Endothelial cell (in vitro differentiated cells): ENCODE data around the gene PLXNB2. TPM values are rescaled to one million over a fixed set of nuclear protein-coding genes. Genes with fewer than 3 reads are reported as not detected.
A peak's percentile ranks its signal among the peaks of the same experiment; 100 is the strongest.

Experiments
- DNase-seq: peaks from one replicate; pipeline ENCODE4 v3.0.0; 2021; ENCODE audit warnings: low spot score
- H3K27ac Mint-ChIP-seq: one replicate; pipeline ENCODE4 v1.8.0; 2021; ENCODE audit warnings: mixed read lengths, inconsistent platforms; ENCODE audit not compliant: unreplicated experiment
- H3K27me3 Mint-ChIP-seq: one replicate; pipeline ENCODE4 v1.8.0; 2021; ENCODE audit warnings: mild to moderate bottlenecking, moderate library complexity, mixed read lengths, inconsistent platforms; ENCODE audit not compliant: unreplicated experiment
- H3K36me3 Mint-ChIP-seq: one replicate; pipeline ENCODE4 v1.8.0; 2021; ENCODE audit warnings: mild to moderate bottlenecking, low read depth, mixed read lengths, inconsistent platforms; ENCODE audit not compliant: unreplicated experiment
- H3K4me1 Mint-ChIP-seq: one replicate; pipeline ENCODE4 v1.8.0; 2021; ENCODE audit warnings: mild to moderate bottlenecking, mixed read lengths, inconsistent platforms; ENCODE audit not compliant: unreplicated experiment
- H3K4me3 Mint-ChIP-seq: one replicate; pipeline ENCODE4 v1.8.0; 2021; ENCODE audit warnings: mild to moderate bottlenecking, mixed read lengths, inconsistent platforms; ENCODE audit not compliant: unreplicated experiment
- H3K9me3 Mint-ChIP-seq: one replicate; pipeline ENCODE4 v1.8.0; 2021; ENCODE audit warnings: mixed read lengths, inconsistent platforms; ENCODE audit not compliant: unreplicated experiment
- CTCF ChIP-seq: fragments of 200-600 bp; sonication (generic); IDR thresholded peaks from one replicate; pipeline ENCODE4 v1.5.0; 2021; ENCODE audit warnings: antibody characterized with exemption; ENCODE audit not compliant: unreplicated experiment
- total RNA-seq: library from RNA; stranded (reverse); fragmentation: NEBNext Ultra II Directional; extraction: Animal tissue kit (Norgen Biotek cat#: 25700); gene quantifications from one replicate; pipeline ENCODE4 v1.2.1, GENCODE V29; 2021; ENCODE audit not compliant: unreplicated experiment

The PLXNB2 gene
- total RNA-seq, 1 donor from 2014 or later = 96.5 TPM

- H3K27ac Mint-ChIP-seq = no peak overlapping the region
- H3K9me3 Mint-ChIP-seq = no peaks in the 10 kb centered on the region
- DNase-seq = no peak
- H3K36me3 Mint-ChIP-seq = no peaks in the 10 kb centered on the region
- no peak for TF ChIP-seq CTCF
- H3K4me3 Mint-ChIP-seq = no peak overlapping the region
- peaks cover 3% of the 10 kb centered on the region for H3K27me3 Mint-ChIP-seq
- H3K4me1 Mint-ChIP-seq = no peaks in the 10 kb centered on the region
These were observed 53.5 kb downstream of the PLXNB2 start for GRCh38 chr22:50253941-50254340.

GRCh38 chr22:50253046-50253915 is 54.2 kb downstream of the PLXNB2 start:
- H3K36me3 Mint-ChIP-seq = no peaks in the 10 kb centered on the region
- no peak overlapping the region for H3K27ac Mint-ChIP-seq
- no peaks in the 10 kb centered on the region for H3K4me1 Mint-ChIP-seq
- H3K27me3 Mint-ChIP-seq = peaks cover 2% of the 10 kb centered on the region
- H3K9me3 Mint-ChIP-seq = no peaks in the 10 kb centered on the region
- no peak overlapping the region for H3K4me3 Mint-ChIP-seq
- TF ChIP-seq CTCF = no peak
- no peak for DNase-seq

GRCh38 chr22:50252082-50253045 is 55.1 kb downstream of the PLXNB2 start:
- TF ChIP-seq CTCF = no peak
- Mint-ChIP-seq H3K9me3 (no peaks in the 10 kb centered on the region), H3K4me3 (no peak overlapping the region), H3K36me3 (no peaks in the 10 kb centered on the region), H3K27ac (no peak overlapping the region), H3K4me1 (no peaks in the 10 kb centered on the region), H3K27me3 (no peaks in the 10 kb centered on the region)
- peak; percentile 76 for DNase-seq

- Mint-ChIP-seq H3K36me3 (no peaks in the 10 kb centered on the region), H3K4me3 (no peak overlapping the region), H3K27me3 (no peaks in the 10 kb centered on the region), H3K4me1 (no peaks in the 10 kb centered on the region), H3K27ac (no peak overlapping the region), H3K9me3 (no peaks in the 10 kb centered on the region)
- no peak for DNase-seq
- TF ChIP-seq CTCF = no peak
These were observed 55.9 kb downstream of the PLXNB2 start for GRCh38 chr22:50251477-50252081.
